Kidney (tissue), 14 donors: Measurements from ENCODE around the gene SERPINB8. TPM values are rescaled to one million over a fixed set of nuclear protein-coding genes. Genes with fewer than 3 reads are reported as not detected.

Experiments used
- DNase-seq, 5 donors: peaks; one replicate each; pipeline ENCODE4 v3.0.0-alpha.2; 2013 to 2020
- FAIRE-seq: peaks from 2 replicates; lab custom pipeline; 2012; peaks lifted over from hg19 to GRCh38; lab: Jason Lieb, UNC
- H3K27ac ChIP-seq, 2 donors: one replicate each; pipeline ENCODE4 v1.7.0; 2013; ENCODE audit warnings: low read depth in 2 of 2, low read length in 2 of 2, inconsistent platforms in 1 of 2
- H3K27me3 ChIP-seq: one replicate; pipeline ENCODE4 v1.7.1; 2013; ENCODE audit warnings: low read length, inconsistent platforms; ENCODE audit not compliant: control insufficient read depth, insufficient read depth
- H3K36me3 ChIP-seq, 3 donors: one replicate each; pipeline versions ENCODE4 v1.7.0 to v1.7.1; 2013; ENCODE audit warnings: low read length in 3 of 3, control low read depth in 1 of 3, inconsistent platforms in 1 of 3; ENCODE audit not compliant: insufficient read depth in 3 of 3, control insufficient read depth in 2 of 3
- H3K4me1 ChIP-seq, 3 donors: one replicate each; pipeline versions ENCODE4 v1.7.0 to v1.7.1; 2013; ENCODE audit warnings: low read length in 3 of 3, inconsistent platforms in 1 of 3, low read depth in 1 of 3; ENCODE audit not compliant: control insufficient read depth in 2 of 3, insufficient read depth in 2 of 3
- H3K4me3 ChIP-seq, 3 donors: one replicate each; pipeline versions ENCODE4 v1.7.0 to v1.8.1; 2013; ENCODE audit warnings: low read length in 3 of 3, control low read depth in 1 of 3, inconsistent platforms in 1 of 3
- H3K9ac ChIP-seq, 3 donors: one replicate each; pipeline versions ENCODE4 v1.7.0 to v1.7.1; 2013; ENCODE audit warnings: low read length in 3 of 3, control low read depth in 1 of 3, inconsistent platforms in 1 of 3
- H3K9me3 ChIP-seq, 3 donors: one replicate each; pipeline versions ENCODE4 v1.7.0 to v1.7.1; 2013; ENCODE audit warnings: low read length in 3 of 3, control low read depth in 1 of 3, inconsistent platforms in 1 of 3; ENCODE audit not compliant: control insufficient read depth in 2 of 3, insufficient read depth in 1 of 3
- CTCF ChIP-seq: IDR thresholded peaks from 3 replicates; pipeline ENCODE4 v1.5.1; 2012; ENCODE audit warnings: mild to moderate bottlenecking, moderate library complexity, borderline replicate concordance; ENCODE audit not compliant: insufficient read depth; ENCODE audit errors: extremely low read depth
- intact Hi-C: fragments of 100-400 bp; cut with DNase I; formaldehyde crosslinking; loops from one replicate; pipeline ENCODE4 v1.11.1; 2022
- polyA plus RNA-seq: library from polyadenylated mRNA; stranded (reverse); fragments of 350-450 nt; fragmentation: Illumina TruSeq; extraction: RNeasy Lipid Tissue Mini Kit (QIAGEN cat#74804); gene quantifications from one replicate; pipeline ENCODE4 v1.2.3, GENCODE V29; 2014; ENCODE audit warnings: low read depth, low replicate concordance; ENCODE audit not compliant: insufficient read depth
- total RNA-seq: library from RNA; stranded (reverse); fragmentation: NEBNext Ultra II Directional; extraction: Animal tissue kit (Norgen Biotek cat#: 25700); gene quantifications from one replicate; pipeline ENCODE4 v1.2.1, GENCODE V29; 2021
- donor health status: control.
- donor health status: control.
- donor health status: control.
- donor health status: control.
- donor health status: control.
- donor health status: DM: yes; HTN: yes; CAD: no.
- donor health status: Normal renal cell carcinoma (clear cell type).

The SERPINB8 gene
- total and polyA plus RNA-seq, 2 donors from 2014 or later, result 1.9 to 18.1 TPM

GRCh38 chr18:64017870-64018269 lies 48.0 kb downstream of the SERPINB8 start:
- H3K9me3 ChIP-seq, result no peaks in the 10 kb centered on the region
- no peaks in the 10 kb centered on the region for H3K27me3 ChIP-seq
- H3K36me3 ChIP-seq, result no peaks in the 10 kb centered on the region
- H3K9ac ChIP-seq, result no peak overlapping the region
- FAIRE-seq (peak; percentile 96), DNase-seq (peak in 2 of 5 donors; percentile 72 to 84)
- no peak overlapping the region for H3K4me3 ChIP-seq
- peak; percentile 25 for TF ChIP-seq CTCF
- intact Hi-C loops, result no loop called here
- no peak overlapping the region for H3K27ac ChIP-seq
- H3K4me1 ChIP-seq, result no peaks in the 10 kb centered on the region

- FAIRE-seq, result no peak
- H3K27ac ChIP-seq, result no peak overlapping the region
These were observed 50.3 kb downstream of the SERPINB8 start for GRCh38 chr18:64019922-64020756.

GRCh38 chr18:64026350-64026749 lies 56.5 kb downstream of the SERPINB8 start:
- no peaks in the 10 kb centered on the region for H3K36me3 ChIP-seq
- no peak overlapping the region for H3K27ac ChIP-seq
- H3K4me1 ChIP-seq, result no peaks in the 10 kb centered on the region
- intact Hi-C loops, result no loop called here
- H3K27me3 ChIP-seq, result no peaks in the 10 kb centered on the region
- DNase-seq, result no peak
- no peak for FAIRE-seq
- H3K9ac ChIP-seq, result no peak overlapping the region
- H3K9me3 ChIP-seq, result no peaks in the 10 kb centered on the region
- no peak for TF ChIP-seq CTCF
- H3K4me3 ChIP-seq, result no peak overlapping the region

More at GRCh38 chr18:64019922-64020756, 50.3 kb downstream of the SERPINB8 start:
- H3K4me3 ChIP-seq, result no peak overlapping the region
- peak in 2 of 5 donors; percentile 13 to 17 for DNase-seq
- H3K4me1 ChIP-seq, result no peaks in the 10 kb centered on the region
- no peaks in the 10 kb centered on the region for H3K36me3 ChIP-seq
- H3K27me3 ChIP-seq, result no peaks in the 10 kb centered on the region
- TF ChIP-seq CTCF, result no peak
- no peak overlapping the region for H3K9ac ChIP-seq
- H3K9me3 ChIP-seq, result no peaks in the 10 kb centered on the region
- intact Hi-C loops, result no loop called here
